SK-N-SH (cell line): Measurements from ENCODE around the gene SPATA12. TPM values are rescaled to one million over a fixed set of nuclear protein-coding genes. Genes with fewer than 3 reads are reported as not detected.

Experiments used
- CTCF ChIA-PET: fragments of 300-600, 350-600 bp; formaldehyde crosslinking; extraction: SDS; loops from one replicate; lab custom pipeline; 2021; lab: Yijun Ruan, JAX
- POLR2A ChIA-PET: fragments of 350-600 bp; sonication (Branson Sonifier 250); formaldehyde crosslinking; extraction: SDS; loops from one replicate; lab custom pipeline; 2020; ENCODE audit warnings: antibody characterized with exemption, inconsistent platforms; lab: Yijun Ruan, JAX
- DNase-seq: peaks from one replicate; pipeline ENCODE4 v3.0.0; 2012
- H2AFZ ChIP-seq: fragments of 200-600 bp; sonication (generic); 2 replicates; pipeline ENCODE4 v1.8.1; 2016; ENCODE audit warnings: antibody characterized with exemption, mild to moderate bottlenecking, low read depth
- H3F3A ChIP-seq: fragments of 200-600 bp; sonication (generic); replicated peaks from 2 replicates; pipeline ENCODE3; 2016; ENCODE audit warnings: antibody characterized with exemption, mild to moderate bottlenecking; ENCODE audit not compliant: insufficient read depth
- H3K27ac ChIP-seq, 2 experiments: fragments of 200-500 bp in 1 of 2; fragments of 200-600 bp in 1 of 2; sonication (Bioruptor generic) in 1 of 2; sonication (generic), shearing (Covaris generic) in 1 of 2; 2 replicates each; pipeline versions ENCODE4 v1.5.1 to v1.6.1; 2014 to 2016; ENCODE audit warnings: low read depth in 2 of 2, inconsistent platforms in 1 of 2, low read length in 1 of 2, mild to moderate bottlenecking in 1 of 2, mixed read lengths in 1 of 2
- H3K27me3 ChIP-seq: fragments of 200-600 bp; sonication (generic), shearing (Covaris generic); 2 replicates; pipeline ENCODE4 v1.6.1; 2016; ENCODE audit warnings: mixed run types; ENCODE audit not compliant: insufficient read depth
- H3K36me3 ChIP-seq, 2 experiments: fragments of 200-500 bp in 1 of 2; fragments of 200-600 bp in 1 of 2; sonication (Bioruptor generic) in 1 of 2; sonication (generic) in 1 of 2; replicated peaks in 1 of 2; 2 replicates each; pipeline versions ENCODE3 to v1.5.1; 2014 to 2016; ENCODE audit warnings: low read length in 1 of 2, mild to moderate bottlenecking in 1 of 2; ENCODE audit not compliant: insufficient read depth in 2 of 2, control insufficient read depth in 1 of 2
- H3K4me1 ChIP-seq, 2 experiments: fragments of 200-500 bp in 1 of 2; fragments of 200-600 bp in 1 of 2; sonication (Bioruptor generic) in 1 of 2; sonication (generic), shearing (Covaris generic) in 1 of 2; 2 replicates each; pipeline versions ENCODE4 v1.5.1 to v1.6.1; 2014 to 2016; ENCODE audit warnings: low read depth in 1 of 2, low read length in 1 of 2, mixed run types in 1 of 2; ENCODE audit not compliant: insufficient read depth in 2 of 2, control insufficient read depth in 1 of 2
- H3K4me2 ChIP-seq: fragments of 200-600 bp; sonication (generic), shearing (Covaris generic); 2 replicates; pipeline ENCODE4 v1.6.1; 2017; ENCODE audit warnings: mixed run types
- H3K4me3 ChIP-seq, 2 experiments: fragments of 200-500 bp in 1 of 2; fragments of 200-600 bp in 1 of 2; sonication (Bioruptor generic) in 1 of 2; sonication (generic), shearing (Covaris generic) in 1 of 2; 2 replicates each; pipeline versions ENCODE4 v1.5.1 to v1.8.1; 2014 to 2016; ENCODE audit warnings: low read depth in 2 of 2, inconsistent platforms in 1 of 2, low read length in 1 of 2, mild to moderate bottlenecking in 1 of 2, mixed read lengths in 1 of 2, moderate library complexity in 1 of 2
- H3K79me2 ChIP-seq: fragments of 200-600 bp; sonication (generic); 2 replicates; pipeline ENCODE4 v1.8.1; 2017; ENCODE audit warnings: mild to moderate bottlenecking; ENCODE audit not compliant: insufficient read depth
- H3K9ac ChIP-seq: fragments of 200-600 bp; sonication (generic); 2 replicates; pipeline ENCODE4 v1.6.1; 2017; ENCODE audit warnings: mixed run types
- H3K9me2 ChIP-seq: fragments of 200-600 bp; sonication (generic); 2 replicates; pipeline ENCODE4 v1.6.1; 2017; ENCODE audit warnings: mixed run types
- H3K9me3 ChIP-seq: fragments of 200-600 bp; sonication (generic); 2 replicates; pipeline ENCODE4 v1.6.1; 2017; ENCODE audit warnings: mixed run types, mild to moderate bottlenecking, moderate library complexity
- H4K20me1 ChIP-seq: fragments of 200-600 bp; sonication (generic); 2 replicates; pipeline ENCODE4 v1.6.1; 2017; ENCODE audit warnings: mild to moderate bottlenecking, mixed run types; ENCODE audit not compliant: insufficient read depth
- EZH2phosphoT487 ChIP-seq: fragments of 200-600 bp; sonication (generic); IDR thresholded peaks from 2 replicates; pipeline ENCODE4 v1.6.1; 2017; ENCODE audit warnings: low read depth, mixed run types, mild to moderate bottlenecking, antibody characterized with exemption, moderate library complexity, borderline replicate concordance
- FOSL2 ChIP-seq: IDR thresholded peaks from 2 replicates; pipeline ENCODE4 v1.4.0; 2012; ENCODE audit warnings: low read depth, mild to moderate bottlenecking, moderate library complexity, borderline replicate concordance
- FOXJ3 ChIP-seq: sonication (generic); formaldehyde crosslinking; IDR thresholded peaks from 2 replicates; pipeline ENCODE4 v1.5.1; 2020; ENCODE audit warnings: mild to moderate bottlenecking, missing genetic modification reagents
- FOXM1 ChIP-seq: IDR thresholded peaks from 2 replicates; pipeline ENCODE4 v1.4.0; 2012; ENCODE audit warnings: low read depth, mild to moderate bottlenecking
- GABPA ChIP-seq: IDR thresholded peaks from 2 replicates; pipeline ENCODE4 v1.4.0; 2012; ENCODE audit warnings: low read depth, mild to moderate bottlenecking
- GATA2 ChIP-seq: sonication (generic); formaldehyde crosslinking; IDR thresholded peaks from 2 replicates; pipeline ENCODE4 v1.5.0; 2020; ENCODE audit warnings: mild to moderate bottlenecking, missing genetic modification reagents
- NRF1 ChIP-seq: IDR thresholded peaks from 2 replicates; pipeline ENCODE4 v1.6.1; 2012; ENCODE audit warnings: low read depth, mild to moderate bottlenecking, low read length
- RCOR1 ChIP-seq: fragments of 150-350 bp; IDR thresholded peaks from 2 replicates; pipeline ENCODE4 v1.6.1; 2017; ENCODE audit warnings: antibody characterized with exemption, low read length
- RXRA ChIP-seq: IDR thresholded peaks from 2 replicates; pipeline ENCODE4 v1.4.0; 2012; ENCODE audit warnings: low read depth, mild to moderate bottlenecking, borderline replicate concordance
- SMC3 ChIP-seq: IDR thresholded peaks from 2 replicates; pipeline ENCODE4 v1.6.1; 2012; ENCODE audit warnings: low read depth, low read length, improper control_type of control experiment
- TAF1 ChIP-seq: IDR thresholded peaks from 2 replicates; pipeline ENCODE4 v1.6.1; 2012; ENCODE audit warnings: low read depth, mild to moderate bottlenecking, low read length, moderate library complexity, borderline replicate concordance
- WGBS: methylation state at CpG from one replicate; pipeline ENCODE4 v1.1.6; 2017; ENCODE audit warnings: low lambda C conversion rate; 5-methylcytosine and 5-hydroxymethylcytosine counted together
- polyA plus RNA-seq, 3 experiments: library from polyadenylated mRNA; depleted of rRNA; stranded (reverse); fragments of >200 nt; gene quantifications; 2 replicates each; pipeline ENCODE4 v1.2.3, GENCODE V29; 2012
- TF ChIP-seq, protein P1 (sequence below): IDR thresholded peaks from 2 replicates; pipeline ENCODE4 v1.4.0; 2012; ENCODE audit warnings: low read depth, borderline replicate concordance
- TF ChIP-seq, protein P2 (sequence below): fragments of 200-600 bp; sonication (generic); IDR thresholded peaks from 2 replicates; pipeline ENCODE4 v1.6.1; 2017; ENCODE audit warnings: antibody characterized with exemption, mild to moderate bottlenecking, moderate library complexity
- TF ChIP-seq, protein P3 (sequence below): fragments of 150-350 bp; IDR thresholded peaks from 2 replicates; pipeline ENCODE4 v1.6.1; 2016; ENCODE audit warnings: mild to moderate bottlenecking, low read depth, low read length
- TF ChIP-seq, protein P4 (sequence below): IDR thresholded peaks from 2 replicates; pipeline ENCODE4 v1.6.1; 2012; ENCODE audit warnings: mild to moderate bottlenecking, low read depth, low read length, moderate library complexity

Gene SPATA12
- polyA plus RNA-seq, 1 of the 3 experiments (the other 2 are of a cell fraction): 0.33 TPM

DNA sequence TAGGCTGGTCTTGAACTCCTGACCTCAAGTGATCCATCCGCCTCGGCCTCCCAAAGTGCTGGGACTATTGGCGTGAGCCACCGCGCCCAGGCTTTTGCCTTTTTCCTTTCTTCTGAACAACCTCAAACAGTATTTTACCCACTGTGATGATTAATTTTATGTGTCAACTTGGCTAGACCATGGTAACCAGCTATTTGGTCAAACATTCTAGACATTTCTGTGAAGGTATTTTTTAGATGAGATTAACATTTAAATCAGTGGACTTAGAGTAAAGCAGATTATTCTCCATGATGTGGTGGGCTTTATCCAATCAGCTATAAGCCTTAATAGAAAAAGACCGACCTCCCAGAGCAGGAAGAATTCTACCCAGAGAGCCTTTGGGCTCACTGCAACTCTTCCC is 6.0 kb downstream of the SPATA12 start:
- Histone ChIP-seq H3K9me2 (no peaks in the 10 kb centered on the region), H3K27ac (no peak overlapping the region), H3K36me3 (no peaks in the 10 kb centered on the region), H3K4me1 (peaks cover 2 to 5% of the 10 kb centered on the region in 2 experiments; a peak in 3 of 4 replicates), H2AFZ (no peak overlapping the region), H3K4me3 (no peak overlapping the region), H3K9ac (no peak overlapping the region), H3K27me3 (no peaks in the 10 kb centered on the region), H3K79me2 (no peaks in the 10 kb centered on the region), H3K9me3 (no peaks in the 10 kb centered on the region), H3K4me2 (no peak overlapping the region), H3F3A (peaks cover 4% of the 10 kb centered on the region), H4K20me1 (no peaks in the 10 kb centered on the region)
- WGBS: 95% methylated on average over 6 of the region's 6 CpGs
- ChIA-PET CTCF (no interaction called here), POLR2A (no interaction called here)
- TF ChIP-seq FOXM1 (no peak), RCOR1 (no peak), NRF1 (no peak), RXRA (no peak), TAF1 (no peak), GABPA (no peak), EZH2phosphoT487 (no peak), FOSL2 (no peak), FOXJ3 (CRISPR knock-in tag) (no peak), SMC3 (no peak), GATA2 (no peak)
- TF ChIP-seq, protein P1, sequence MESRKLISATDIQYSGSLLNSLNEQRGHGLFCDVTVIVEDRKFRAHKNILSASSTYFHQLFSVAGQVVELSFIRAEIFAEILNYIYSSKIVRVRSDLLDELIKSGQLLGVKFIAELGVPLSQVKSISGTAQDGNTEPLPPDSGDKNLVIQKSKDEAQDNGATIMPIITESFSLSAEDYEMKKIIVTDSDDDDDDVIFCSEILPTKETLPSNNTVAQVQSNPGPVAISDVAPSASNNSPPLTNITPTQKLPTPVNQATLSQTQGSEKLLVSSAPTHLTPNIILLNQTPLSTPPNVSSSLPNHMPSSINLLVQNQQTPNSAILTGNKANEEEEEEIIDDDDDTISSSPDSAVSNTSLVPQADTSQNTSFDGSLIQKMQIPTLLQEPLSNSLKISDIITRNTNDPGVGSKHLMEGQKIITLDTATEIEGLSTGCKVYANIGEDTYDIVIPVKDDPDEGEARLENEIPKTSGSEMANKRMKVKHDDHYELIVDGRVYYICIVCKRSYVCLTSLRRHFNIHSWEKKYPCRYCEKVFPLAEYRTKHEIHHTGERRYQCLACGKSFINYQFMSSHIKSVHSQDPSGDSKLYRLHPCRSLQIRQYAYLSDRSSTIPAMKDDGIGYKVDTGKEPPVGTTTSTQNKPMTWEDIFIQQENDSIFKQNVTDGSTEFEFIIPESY: no peak
- TF ChIP-seq, protein P2, sequence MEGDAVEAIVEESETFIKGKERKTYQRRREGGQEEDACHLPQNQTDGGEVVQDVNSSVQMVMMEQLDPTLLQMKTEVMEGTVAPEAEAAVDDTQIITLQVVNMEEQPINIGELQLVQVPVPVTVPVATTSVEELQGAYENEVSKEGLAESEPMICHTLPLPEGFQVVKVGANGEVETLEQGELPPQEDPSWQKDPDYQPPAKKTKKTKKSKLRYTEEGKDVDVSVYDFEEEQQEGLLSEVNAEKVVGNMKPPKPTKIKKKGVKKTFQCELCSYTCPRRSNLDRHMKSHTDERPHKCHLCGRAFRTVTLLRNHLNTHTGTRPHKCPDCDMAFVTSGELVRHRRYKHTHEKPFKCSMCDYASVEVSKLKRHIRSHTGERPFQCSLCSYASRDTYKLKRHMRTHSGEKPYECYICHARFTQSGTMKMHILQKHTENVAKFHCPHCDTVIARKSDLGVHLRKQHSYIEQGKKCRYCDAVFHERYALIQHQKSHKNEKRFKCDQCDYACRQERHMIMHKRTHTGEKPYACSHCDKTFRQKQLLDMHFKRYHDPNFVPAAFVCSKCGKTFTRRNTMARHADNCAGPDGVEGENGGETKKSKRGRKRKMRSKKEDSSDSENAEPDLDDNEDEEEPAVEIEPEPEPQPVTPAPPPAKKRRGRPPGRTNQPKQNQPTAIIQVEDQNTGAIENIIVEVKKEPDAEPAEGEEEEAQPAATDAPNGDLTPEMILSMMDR: no peak
- TF ChIP-seq, protein P3, sequence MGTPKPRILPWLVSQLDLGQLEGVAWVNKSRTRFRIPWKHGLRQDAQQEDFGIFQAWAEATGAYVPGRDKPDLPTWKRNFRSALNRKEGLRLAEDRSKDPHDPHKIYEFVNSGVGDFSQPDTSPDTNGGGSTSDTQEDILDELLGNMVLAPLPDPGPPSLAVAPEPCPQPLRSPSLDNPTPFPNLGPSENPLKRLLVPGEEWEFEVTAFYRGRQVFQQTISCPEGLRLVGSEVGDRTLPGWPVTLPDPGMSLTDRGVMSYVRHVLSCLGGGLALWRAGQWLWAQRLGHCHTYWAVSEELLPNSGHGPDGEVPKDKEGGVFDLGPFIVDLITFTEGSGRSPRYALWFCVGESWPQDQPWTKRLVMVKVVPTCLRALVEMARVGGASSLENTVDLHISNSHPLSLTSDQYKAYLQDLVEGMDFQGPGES: no peak
- TF ChIP-seq, protein P4, sequence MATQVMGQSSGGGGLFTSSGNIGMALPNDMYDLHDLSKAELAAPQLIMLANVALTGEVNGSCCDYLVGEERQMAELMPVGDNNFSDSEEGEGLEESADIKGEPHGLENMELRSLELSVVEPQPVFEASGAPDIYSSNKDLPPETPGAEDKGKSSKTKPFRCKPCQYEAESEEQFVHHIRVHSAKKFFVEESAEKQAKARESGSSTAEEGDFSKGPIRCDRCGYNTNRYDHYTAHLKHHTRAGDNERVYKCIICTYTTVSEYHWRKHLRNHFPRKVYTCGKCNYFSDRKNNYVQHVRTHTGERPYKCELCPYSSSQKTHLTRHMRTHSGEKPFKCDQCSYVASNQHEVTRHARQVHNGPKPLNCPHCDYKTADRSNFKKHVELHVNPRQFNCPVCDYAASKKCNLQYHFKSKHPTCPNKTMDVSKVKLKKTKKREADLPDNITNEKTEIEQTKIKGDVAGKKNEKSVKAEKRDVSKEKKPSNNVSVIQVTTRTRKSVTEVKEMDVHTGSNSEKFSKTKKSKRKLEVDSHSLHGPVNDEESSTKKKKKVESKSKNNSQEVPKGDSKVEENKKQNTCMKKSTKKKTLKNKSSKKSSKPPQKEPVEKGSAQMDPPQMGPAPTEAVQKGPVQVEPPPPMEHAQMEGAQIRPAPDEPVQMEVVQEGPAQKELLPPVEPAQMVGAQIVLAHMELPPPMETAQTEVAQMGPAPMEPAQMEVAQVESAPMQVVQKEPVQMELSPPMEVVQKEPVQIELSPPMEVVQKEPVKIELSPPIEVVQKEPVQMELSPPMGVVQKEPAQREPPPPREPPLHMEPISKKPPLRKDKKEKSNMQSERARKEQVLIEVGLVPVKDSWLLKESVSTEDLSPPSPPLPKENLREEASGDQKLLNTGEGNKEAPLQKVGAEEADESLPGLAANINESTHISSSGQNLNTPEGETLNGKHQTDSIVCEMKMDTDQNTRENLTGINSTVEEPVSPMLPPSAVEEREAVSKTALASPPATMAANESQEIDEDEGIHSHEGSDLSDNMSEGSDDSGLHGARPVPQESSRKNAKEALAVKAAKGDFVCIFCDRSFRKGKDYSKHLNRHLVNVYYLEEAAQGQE: no peak
- DNase-seq: no peak
